Tracheal epithelial cell (primary cell): ENCODE data around the gene MRPS15. TPM values are rescaled to one million over a fixed set of nuclear protein-coding genes. Genes with fewer than 3 reads are reported as not detected.

Source experiments
- total RNA-seq: library from RNA; depleted of rRNA; stranded (reverse); fragments of >200 nt; gene quantifications from 2 replicates; pipeline ENCODE4 v1.2.1, GENCODE V29; 2014

The MRPS15 gene
- 86.5 and 94.2 TPM in 2 replicates for total RNA-seq

DNA sequence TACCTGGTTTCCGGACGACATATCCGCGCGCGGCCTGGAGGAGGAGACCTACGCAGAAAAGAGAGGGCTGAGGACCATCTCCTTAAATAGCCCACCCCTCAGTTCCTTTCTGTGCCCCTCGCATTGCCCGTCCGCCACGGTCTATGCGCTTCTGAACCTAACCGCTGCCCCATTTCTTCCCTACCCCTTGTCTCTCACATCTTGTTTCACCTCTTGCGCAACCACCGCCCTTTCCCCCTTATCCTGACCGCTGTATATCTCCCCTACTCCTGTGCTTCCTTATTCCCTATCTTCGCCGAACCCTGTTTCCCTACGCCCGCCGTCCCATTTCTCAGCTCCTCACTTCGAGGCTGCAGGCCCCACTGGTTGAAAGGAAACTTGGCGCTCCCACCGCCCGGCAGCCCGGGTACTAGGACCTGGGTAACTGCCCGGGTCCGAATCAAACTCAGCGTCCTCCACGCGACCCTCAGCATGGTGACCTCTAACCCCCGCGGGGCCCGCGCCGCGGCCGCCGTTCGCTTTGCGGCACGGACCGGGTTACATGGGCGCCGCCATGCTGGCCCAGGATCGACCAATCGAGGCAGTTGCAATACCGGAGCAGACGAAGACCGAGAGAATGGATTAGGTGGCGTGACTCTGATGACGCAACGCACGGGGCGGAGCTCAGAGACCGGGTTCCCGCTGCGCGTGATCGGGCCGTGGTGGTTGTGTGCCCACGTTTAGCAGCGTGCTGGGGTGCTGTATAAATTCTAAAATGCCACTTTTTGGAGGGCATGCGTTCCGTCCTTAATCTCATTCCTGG, at the start of gene MRPS15:
Gene MRPS15 (minus strand): TSS at position 582 of the 802 bp plus-strand sequence. CDS start 109 bp downstream, at position 473.

GRCh38 chr1:36482724-36483388, 18.7 kb upstream of the MRPS15 start, which contains the start of gene CSF3R:
TSS of gene CSF3R (minus strand) at chr1:36482913. CDS start at chr1:36479496, 3,417 bp downstream.

DNA sequence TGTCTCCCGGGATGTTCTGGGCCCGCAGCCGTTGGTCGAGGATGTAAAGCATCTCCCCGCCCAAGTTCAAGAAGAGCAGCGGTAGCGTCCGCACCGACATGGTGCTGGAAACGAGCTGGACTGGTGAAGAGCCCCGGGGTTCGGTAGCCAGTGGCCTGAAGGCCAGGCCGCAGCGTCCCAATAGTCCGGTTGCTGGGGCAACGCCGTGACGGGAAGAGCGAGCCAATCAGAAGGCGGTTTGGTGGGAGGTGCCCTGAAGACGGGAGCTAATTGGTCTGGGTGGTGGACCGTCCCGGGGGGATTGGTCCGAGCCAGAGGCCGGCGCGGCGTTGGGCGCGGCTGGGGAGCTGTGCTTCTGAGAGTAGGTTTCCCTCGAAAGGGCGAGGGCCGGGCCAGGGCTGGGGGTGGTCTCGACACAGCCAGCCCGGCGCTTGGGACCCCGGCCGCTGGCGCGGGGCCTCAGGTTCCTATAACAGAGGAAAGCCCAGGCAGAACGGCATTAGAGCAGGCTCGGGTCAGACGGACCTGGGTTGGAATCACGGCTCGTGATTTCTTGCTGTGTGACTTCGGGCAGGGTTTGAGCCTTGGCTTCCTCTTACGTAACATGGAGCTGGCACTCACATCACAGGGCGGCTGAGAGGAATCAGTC, 13.8 kb downstream of the MRPS15 start, which contains the start of gene OSCP1:
Gene OSCP1 (minus strand): TSS at position 182 of the 649 bp plus-strand sequence. CDS start 82 bp downstream, at position 100.

Other genes with a start within 250 kb of the MRPS15 start
- gene THRAP3, start 239.9 kb downstream of the MRPS15 start, total RNA-seq, result 80.2 and 86.5 TPM in 2 replicates
- gene SH3D21, start 158.0 kb downstream of the MRPS15 start, total RNA-seq, result 3.2 and 7.0 TPM in 2 replicates
- 47.3 and 56.6 TPM in 2 replicates for gene EVA1B, start 140.7 kb downstream of the MRPS15 start, total RNA-seq
- gene STK40, start 78.5 kb downstream of the MRPS15 start, total RNA-seq, result 5.5 and 6.5 TPM in 2 replicates
- 8.4 and 8.5 TPM in 2 replicates for gene LSM10, start 66.5 kb downstream of the MRPS15 start, total RNA-seq
- 6.3 and 12.6 TPM in 2 replicates for gene OSCP1, start 13.9 kb downstream of the MRPS15 start, total RNA-seq
- 0.24 TPM in 1 of 2 replicates, not detected in the other for gene CSF3R, start 18.5 kb upstream of the MRPS15 start, total RNA-seq